AG09319 (cell line): ENCODE measurements around the gene SIX1.

Experiments used
- DNase-seq: peaks from one replicate; pipeline ENCODE4 v3.0.0-alpha.2; 2010; ENCODE audit warnings: low read depth; ENCODE audit errors: extremely low read depth
- TF ChIP-seq, protein P1 (sequence below): IDR thresholded peaks from 2 replicates; pipeline ENCODE4 v1.5.1; 2011; ENCODE audit warnings: low read depth, mild to moderate bottlenecking, inconsistent platforms, low read length, moderate library complexity

The SIX1 gene

DNA sequence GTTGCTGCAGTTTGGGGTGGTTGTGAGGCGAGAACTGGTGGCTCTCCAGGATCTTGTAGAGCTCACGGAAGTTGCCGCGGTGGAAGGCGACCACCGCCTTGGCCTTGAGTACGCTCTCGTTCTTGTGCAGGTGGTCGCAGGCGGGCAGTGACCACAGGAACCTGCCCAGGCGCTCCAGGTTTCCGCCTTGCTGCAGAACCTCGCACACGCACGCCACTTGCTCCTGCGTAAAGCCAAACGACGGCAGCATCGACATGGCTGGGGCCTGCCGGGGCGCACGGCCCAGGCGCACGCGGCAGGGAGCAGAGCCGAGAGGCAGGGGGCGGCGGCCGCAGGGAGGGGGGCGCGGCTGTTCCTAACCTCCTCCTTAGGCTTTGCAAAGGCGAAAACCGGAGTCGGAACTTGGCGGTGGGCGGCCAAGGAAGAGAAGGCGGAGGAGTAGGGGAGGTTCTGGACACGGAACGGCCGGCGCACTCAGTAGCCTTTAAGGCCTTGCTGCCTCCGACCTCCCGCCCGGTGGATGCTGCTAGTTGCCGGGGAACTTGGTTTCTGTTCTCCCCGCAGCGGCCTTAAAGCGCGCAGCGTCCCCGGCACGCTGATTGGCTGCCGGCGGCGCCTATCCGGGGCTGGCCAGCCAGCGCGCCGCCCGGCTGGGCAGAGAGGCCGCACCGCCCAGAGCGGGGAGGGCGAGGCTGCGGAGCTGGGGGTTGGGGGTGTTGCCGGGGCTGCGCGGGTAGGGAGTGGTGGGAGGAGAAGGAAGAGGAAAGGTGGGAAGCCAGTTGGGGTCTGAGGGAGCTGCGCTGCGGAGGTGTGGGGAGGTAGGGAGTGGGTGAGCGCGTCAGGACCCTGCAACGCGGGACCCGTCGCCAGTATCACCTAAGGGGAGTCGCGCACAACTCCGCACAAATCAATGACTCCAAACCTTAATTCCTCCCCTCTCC lies at the start of gene SIX1:
TSS of gene SIX1 (minus strand) at position 544 of the 941 bp plus-strand sequence. CDS start at position 256, 288 bp downstream.
- peak; percentile 94 for DNase-seq
- TF ChIP-seq, protein P1, sequence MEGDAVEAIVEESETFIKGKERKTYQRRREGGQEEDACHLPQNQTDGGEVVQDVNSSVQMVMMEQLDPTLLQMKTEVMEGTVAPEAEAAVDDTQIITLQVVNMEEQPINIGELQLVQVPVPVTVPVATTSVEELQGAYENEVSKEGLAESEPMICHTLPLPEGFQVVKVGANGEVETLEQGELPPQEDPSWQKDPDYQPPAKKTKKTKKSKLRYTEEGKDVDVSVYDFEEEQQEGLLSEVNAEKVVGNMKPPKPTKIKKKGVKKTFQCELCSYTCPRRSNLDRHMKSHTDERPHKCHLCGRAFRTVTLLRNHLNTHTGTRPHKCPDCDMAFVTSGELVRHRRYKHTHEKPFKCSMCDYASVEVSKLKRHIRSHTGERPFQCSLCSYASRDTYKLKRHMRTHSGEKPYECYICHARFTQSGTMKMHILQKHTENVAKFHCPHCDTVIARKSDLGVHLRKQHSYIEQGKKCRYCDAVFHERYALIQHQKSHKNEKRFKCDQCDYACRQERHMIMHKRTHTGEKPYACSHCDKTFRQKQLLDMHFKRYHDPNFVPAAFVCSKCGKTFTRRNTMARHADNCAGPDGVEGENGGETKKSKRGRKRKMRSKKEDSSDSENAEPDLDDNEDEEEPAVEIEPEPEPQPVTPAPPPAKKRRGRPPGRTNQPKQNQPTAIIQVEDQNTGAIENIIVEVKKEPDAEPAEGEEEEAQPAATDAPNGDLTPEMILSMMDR: no peak

DNA sequence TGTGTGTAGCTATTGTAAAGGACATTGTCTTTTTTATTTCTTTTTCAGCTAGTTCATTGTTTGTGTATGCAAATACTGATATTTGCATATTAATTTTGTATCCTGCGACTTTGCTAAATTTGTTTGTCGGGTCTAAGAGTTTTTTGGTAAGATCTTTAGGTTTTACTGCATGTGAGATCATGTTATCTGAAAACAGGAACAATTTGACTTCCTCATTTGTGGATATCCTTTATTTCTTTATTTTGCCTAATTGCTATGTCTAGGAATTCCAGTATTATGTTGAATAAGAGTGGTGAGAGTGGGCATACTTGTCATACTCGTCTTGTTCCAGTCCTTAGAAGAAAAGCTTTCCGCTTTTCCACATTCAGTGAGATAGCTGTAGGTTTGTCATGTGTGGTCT lies 46.0 kb upstream of the SIX1 start:
- TF ChIP-seq, protein P1: no peak

DNA sequence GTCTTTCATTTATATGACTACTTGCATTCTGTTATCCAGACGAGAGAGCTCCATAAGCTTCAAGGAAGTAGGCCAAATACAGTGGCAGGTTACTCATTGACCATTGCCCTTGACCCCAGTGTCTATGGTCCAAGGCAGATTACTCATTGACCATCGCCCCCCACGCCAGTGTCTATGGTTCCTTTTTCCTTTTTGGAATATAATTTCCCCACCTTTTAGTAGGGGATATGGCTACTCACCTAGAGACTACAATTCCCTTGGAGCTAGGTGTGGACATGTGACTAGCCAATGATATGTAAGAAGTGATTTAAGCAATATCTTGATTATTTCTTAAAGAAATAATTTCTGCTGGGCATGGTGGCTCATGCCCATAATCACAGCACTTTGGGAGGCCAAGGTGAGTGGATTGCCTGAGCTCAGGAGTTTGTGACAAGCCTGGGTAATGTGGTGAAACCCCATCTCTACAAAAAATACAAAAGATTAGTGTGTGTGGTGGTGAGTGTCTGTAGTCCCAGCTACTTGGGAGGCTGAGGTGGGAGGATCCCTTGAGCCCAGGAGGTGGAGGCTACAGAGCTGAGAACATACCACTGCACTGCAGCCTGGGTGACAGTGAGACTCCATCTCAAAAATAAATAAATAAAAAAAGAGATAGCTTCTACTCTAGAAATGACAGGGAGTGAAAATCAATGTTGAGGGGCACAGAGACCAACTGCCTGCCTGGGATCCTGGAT lies 42.3 kb upstream of the SIX1 start:
- TF ChIP-seq, protein P1: no peak
- DNase-seq: no peak

More for the DNA sequence above, 46.0 kb upstream of the SIX1 start:
- no peak for DNase-seq

DNA sequence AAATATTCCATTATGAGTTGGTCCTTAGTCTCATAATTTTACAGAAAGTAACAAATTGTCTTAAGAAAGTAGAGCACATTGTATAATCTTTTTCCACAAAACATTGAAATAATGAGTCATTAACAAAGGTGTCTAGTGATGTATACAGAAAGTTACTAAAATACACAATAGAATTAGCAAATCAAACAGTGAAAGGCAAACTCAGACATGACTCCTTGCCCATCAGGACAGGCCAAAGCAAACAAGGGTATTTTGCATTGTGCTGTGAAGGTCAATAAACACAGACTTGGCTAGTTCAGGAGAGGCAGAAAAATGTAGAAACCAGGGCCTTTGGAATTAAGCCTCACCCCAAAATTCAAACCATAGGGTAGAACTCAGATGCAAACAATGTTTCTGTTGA lies 37.6 kb upstream of the SIX1 start:
- TF ChIP-seq, protein P1: no peak
- no peak for DNase-seq

DNA sequence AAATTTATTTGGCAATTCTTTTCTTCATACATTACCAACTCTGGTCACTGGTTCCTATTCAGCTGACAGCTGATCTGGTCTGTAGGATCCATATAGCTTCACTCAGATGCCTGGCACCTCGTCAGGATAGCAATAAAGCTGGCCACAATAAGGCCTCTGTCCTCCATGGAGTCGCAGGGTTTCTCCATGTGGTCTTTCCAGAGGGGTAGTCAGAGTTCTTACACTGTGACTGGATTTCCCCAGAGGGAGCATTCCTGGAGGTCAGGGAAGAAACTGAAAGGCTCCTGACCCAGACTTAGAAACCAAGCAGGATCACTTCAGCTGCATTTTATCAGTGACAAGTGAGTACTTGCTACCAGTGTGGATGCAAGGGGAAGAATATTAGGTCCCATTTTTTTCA lies 34.9 kb upstream of the SIX1 start:
- TF ChIP-seq, protein P1: no peak

DNA sequence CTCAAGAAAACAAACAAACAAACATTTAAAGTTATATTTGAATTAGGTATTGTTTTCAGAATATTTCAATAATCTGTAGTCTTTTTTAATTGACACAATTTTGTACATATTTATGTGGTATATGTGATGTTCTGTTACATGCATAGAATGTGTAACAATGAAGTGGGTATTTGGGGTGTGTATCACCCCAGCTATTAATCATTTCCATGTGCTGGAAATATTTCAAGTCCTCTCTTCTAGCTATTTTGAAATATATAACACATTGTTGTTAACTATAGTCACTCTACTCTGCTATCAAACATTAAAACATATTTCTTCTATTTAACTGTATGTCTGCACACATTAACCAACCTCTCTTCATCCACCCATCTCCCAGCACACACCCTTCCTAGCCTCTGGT lies 32.0 kb upstream of the SIX1 start:
- TF ChIP-seq, protein P1: no peak
- no peak for DNase-seq

More for the DNA sequence above, 34.9 kb upstream of the SIX1 start:
- no peak for DNase-seq

DNA sequence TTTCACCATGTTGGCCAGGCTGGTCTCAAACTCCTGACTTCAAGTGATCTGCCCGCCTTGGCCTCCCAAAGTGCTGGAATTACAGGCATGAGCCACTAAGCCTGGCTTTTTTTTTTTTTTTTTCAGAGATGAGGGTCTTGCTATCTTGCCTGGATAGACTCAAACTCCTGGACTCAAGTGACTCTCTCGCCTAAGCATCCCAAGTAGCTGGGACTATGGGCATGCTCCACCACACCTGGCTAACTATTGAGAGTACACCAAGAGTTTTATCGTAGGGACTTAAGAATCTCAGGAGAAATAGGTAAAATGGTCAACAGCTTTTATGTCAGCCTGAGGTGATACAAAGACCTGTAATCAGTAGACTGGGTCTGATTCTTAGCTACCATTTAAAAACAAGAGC lies 31.2 kb upstream of the SIX1 start:
- no peak for DNase-seq
- TF ChIP-seq, protein P1: no peak
